HPDE6-E6E7 (cell line): ENCODE data around the gene PHF1.

Experiments
- DNase-seq: peaks from one replicate; pipeline ENCODE4 v3.0.0; 2011; ENCODE audit warnings: missing footprints; ENCODE audit errors: extremely low spot score

Gene PHF1

GRCh38 chr6:33431880-33432541 lies 21.2 kb downstream of the PHF1 start:
- no peak for DNase-seq

- no peak for DNase-seq
Measured at GRCh38 chr6:33432546-33432945, 21.7 kb downstream of the PHF1 start.

DNA sequence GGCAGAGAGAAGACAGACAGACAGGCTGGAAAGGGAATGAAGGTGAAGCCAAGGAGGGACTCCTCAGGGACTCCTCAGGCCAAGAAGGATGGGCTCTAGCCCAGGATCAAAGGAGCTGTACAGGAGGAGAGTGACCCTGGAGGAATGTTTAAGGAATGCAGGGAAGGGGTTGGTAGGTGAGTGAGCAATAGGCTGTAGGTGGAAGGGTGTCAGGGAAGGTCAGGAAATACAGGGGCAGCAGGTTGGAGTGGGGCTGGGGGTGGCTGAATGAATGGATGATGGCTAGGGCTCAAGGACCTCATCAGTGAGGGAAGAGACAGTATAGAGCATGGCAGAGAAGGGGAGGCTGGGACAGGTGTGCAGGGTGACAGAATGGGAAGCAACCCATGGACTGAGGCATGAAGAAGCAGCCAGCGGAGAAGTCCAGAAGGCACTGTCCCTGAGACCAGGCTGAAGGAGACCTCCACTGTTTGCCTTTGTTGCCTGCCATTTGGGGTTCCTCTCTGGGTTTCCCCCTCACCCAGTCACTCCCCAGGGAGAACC lies 22.3 kb downstream of the PHF1 start:
- DNase-seq, result no peak

DNA sequence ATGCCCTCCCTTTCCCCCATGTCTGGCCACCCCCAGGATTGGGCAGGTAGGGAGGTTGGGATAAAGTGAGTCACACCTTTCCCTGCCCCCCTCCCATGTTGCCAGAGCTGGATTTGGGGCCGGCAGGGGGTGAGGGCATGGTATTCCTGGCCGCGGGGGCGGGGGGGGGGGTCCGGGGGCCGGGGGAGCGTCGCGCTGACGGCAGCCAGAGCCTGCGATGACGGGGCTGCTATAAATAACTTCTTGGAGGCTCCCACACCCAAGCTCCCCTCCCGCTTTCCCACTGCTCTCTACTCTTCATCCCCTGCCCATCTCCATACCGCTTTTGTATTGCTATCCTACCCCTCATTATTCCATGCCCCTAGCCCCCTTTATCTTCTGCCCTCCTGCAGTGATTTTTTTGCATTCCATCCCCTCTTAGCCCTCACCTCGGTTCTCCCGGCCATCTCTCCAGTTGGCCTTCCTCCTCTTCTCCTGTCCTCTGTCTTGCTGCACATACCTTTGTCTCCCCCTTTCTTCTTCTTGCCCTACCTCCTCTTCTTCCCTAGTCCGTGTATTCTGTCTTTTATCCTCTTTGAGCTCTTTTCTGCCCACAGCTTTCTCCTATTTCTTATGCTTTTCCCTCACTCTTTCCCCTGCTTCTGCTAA lies 22.9 kb downstream of the PHF1 start:
- no peak for DNase-seq

DNA sequence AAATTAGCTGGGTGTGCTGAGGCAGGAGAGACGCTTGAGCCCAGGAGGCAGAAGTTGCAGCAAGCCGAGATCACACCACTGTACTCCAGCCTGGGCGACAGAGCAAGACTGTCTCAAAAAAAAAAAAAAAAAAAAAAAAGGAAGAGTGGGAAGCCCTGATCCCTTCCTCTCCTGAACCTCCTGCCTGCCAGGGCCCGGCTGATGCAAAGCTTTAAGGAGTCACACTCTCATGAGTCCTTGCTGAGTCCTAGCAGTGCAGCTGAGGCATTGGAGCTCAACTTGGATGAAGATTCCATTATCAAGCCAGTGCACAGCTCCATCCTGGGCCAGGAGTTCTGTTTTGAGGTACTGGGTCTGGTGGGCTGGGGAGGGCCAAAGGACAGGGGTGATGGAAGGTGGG lies 24.1 kb downstream of the PHF1 start:
- no peak for DNase-seq

- DNase-seq, result no peak
Measured at GRCh38 chr6:33437666-33438065, 26.9 kb downstream of the PHF1 start.

DNA sequence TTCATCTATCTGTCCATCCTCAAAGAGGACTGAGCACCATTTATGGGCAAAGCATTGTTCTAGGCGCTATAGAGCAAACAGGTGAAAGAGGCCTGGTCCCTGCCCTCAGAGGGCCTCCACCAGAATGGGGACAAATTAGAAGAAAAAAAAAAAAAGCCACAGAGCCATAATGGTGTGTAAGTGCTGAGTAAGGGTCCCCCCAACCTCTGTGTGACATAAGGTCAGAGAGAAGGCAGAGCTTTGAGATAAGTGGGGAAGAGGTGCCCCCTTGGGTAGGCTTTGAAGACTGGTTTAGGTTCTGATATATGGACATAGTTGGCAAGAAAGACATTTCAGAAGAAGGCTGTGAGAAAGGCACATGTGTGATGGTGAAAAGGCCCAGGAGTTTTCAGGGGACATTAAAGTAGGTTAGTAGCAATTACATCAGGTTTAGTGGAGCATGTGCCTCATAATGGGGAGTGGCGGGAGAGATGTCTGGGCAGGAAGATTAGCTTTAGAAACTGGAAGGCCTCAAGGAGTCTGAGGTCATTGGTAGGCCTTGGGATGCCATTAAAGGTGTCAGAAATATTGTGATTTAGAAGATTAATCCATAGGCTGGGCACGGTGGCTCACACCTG lies 28.3 kb downstream of the PHF1 start:
- no peak for DNase-seq

- DNase-seq, result no peak
Measured at GRCh38 chr6:33439956-33440648, 29.3 kb downstream of the PHF1 start.

DNA sequence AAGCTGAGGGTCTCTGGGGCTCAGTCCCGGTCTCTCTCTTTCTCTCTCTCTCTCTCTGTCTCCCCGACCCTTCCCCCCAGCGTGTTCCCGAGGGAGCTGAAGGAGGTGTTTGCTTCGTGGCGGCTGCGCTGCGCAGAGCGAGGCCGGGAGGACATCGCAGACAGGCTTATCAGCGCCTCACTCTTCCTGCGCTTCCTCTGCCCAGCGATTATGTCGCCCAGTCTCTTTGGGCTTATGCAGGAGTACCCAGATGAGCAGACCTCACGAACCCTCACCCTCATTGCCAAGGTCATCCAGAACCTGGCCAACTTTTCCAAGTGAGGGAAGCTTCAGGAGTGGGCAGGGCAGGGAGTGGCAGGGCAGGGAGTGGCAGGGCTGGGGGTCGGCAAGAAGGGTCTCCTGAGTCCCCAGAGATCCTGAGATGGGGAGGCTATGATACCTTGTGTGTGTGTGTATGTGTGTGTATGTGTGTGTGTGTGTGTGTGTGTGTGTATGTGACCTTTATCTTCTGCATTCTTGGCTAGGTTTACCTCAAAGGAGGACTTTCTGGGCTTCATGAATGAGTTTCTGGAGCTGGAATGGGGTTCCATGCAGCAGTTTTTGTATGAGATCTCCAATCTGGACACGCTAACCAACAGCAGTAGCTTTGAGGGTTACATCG lies 30.0 kb downstream of the PHF1 start:
- no peak for DNase-seq

GRCh38 chr6:33441457-33441856 lies 30.6 kb downstream of the PHF1 start:
- no peak for DNase-seq

- DNase-seq, result no peak
Measured at GRCh38 chr6:33442283-33442682, 31.5 kb downstream of the PHF1 start.

- no peak for DNase-seq
Measured at GRCh38 chr6:33443025-33443424, 32.2 kb downstream of the PHF1 start.

GRCh38 chr6:33443619-33444504 lies 33.0 kb downstream of the PHF1 start:
- no peak for DNase-seq

DNA sequence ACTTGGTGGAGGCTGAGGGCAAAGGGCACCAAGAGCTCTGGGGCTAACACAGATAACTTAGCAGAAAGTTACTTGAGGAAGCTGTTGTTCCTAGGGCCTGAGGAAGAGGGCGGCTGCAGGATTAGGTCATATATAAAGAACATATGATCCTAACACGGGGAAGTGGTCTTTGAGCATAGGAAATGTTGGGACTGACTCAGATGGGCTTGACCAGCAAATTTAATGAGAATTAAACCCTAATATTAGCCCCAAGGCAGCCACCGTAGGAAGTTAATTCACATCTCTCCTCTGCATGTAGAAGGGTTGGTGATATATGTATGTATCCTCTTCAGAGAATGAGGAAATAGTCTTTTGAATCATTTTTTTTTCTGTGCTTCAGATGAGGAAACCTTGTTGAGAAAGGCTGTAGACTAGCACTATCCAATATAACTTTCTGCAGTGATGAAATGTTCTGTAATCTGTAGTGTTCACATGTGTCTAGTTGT lies 34.3 kb downstream of the PHF1 start:
- DNase-seq, result no peak

GRCh38 chr6:33446356-33446755 lies 35.5 kb downstream of the PHF1 start:
- no peak for DNase-seq

DNA sequence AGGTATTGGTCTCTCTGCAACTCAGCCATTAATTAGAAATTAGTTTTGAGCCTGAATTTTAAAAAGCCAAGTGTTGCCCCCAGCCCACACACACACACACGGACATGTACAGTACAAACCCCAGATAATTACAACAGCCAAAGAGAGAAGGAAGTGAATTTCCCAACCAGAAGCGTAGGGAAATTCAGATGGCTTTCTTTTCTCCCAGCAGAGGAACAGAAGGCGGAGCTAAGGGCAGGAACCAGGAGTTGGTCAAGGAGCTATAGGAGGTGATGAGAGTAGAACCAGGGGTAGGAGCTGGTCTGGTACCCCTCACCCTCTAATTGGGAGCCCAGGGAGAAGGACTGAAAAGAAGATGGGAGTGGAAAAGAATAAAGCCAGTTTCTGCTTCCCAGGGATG lies 39.6 kb downstream of the PHF1 start:
- DNase-seq, result no peak

DNA sequence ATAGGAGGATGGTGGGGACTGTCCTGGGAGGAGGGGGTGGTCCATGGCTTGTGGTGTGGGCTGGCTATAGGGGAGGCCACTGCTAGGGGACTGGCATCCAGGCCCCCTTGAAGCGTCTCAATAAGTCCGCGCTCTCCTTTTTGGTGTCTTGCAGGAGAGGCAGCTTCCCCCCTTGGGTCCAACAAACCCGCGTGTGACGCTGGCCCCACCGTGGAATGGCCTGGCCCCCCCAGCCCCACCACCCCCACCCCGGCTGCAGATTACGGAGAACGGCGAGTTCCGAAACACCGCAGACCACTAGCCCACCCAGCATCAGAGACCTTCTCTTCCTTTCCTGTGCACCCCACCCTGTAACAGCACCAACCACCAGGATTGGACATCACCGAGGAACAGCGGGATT lies 40.8 kb downstream of the PHF1 start:
- no peak for DNase-seq

DNA sequence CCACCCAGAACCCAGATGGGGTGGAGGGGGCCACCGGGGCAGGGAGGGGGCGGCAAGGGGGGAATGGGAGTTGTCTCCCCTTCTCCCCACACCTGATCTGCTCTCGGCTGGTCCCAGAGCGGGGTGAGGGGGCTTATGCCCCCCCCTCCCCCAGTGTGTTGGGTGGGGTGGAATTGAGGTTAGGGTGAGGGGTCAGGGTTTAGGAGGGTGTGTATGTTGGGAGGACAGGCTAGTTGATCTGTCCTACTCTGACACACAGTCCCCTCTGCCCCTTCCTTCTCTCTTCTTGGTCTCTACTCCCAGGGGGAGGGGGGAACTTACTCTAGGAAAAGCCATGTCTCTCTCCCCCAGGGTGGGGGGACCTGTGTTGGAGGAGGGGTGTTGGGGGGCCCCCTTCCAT lies 41.7 kb downstream of the PHF1 start:
- no peak for DNase-seq

DNA sequence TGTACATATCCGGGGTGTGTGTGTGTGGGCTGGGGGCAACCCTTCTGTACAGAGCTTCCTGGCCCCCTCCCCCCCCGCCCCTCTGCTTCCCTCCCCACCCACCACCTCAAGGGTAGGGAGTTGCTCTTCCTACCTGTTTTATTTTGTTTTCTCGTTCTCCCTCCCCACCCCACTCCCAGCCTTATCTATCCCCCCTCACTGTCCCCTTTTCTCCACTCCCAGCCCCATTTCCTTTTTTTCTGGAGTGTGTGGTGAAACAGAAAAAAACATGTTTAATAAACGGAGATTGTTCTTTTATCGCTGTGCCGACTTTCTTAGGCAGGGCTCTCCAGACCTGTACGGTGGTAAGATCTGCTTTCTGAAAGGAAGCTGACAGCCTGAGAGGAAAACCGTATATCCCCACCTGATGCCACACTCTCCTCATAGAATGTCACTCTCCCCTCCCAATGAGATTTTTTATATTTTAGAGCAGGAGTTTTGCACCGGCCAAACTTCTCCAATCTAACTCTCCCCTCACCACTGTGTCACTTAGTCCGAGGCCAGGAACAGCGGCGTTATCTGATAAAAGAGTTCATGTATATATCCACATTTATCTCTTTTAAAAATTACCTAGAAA lies 42.7 kb downstream of the PHF1 start:
- no peak for DNase-seq
